ENCODE data around the gene CCDC134. TPM values are rescaled to one million over a fixed set of nuclear protein-coding genes. Genes with fewer than 3 reads are reported as not detected.

Gene CCDC134
- total and polyA plus RNA-seq, 2 of the 8 experiments (the other 6 are each of a cell fraction or from before 2014, with no cell fraction given), result 7.7 to 20.0 TPM

- Histone ChIP-seq H3K23me2 (ENCODE audit: low read depth, low read length) (no peaks in the 10 kb centered on the region), H4K91ac (replicated peaks; ENCODE audit: insufficient read length, low read length) (no peak overlapping the region), H3K9ac (replicated peaks in 1 of 4; ENCODE audit: extremely low read depth in 1 of 4, low read depth in 3 of 4, low read length in 3 of 4) (no peak overlapping the region), H3K4me2 (ENCODE audit: insufficient read depth in 1 of 2, low read depth in 2 of 2, low read length in 2 of 2) (no peak overlapping the region), H4K20me1 (replicated peaks in 1 of 2; ENCODE audit: control insufficient read depth in 1 of 2, insufficient read depth in 2 of 2, low read length in 2 of 2) (peaks cover 7 to 11% of the 10 kb centered on the region in 2 experiments), H4K5ac (ENCODE audit: insufficient read length, low read depth, low read length) (no peak overlapping the region), H3K9me3 (ENCODE audit: insufficient read depth in 2 of 2, low read depth in 1 of 2, low read length in 1 of 2) (no peaks in the 10 kb centered on the region), H3K27ac (ENCODE audit: low read depth, low read length) (no peak overlapping the region), H2BK5ac (ENCODE audit: low read depth, low read length) (no peak overlapping the region), H2BK20ac (ENCODE audit: low read length) (no peak overlapping the region), H3K4me3 (ENCODE audit: extremely low read depth in 1 of 4, insufficient read depth in 2 of 4, low read depth in 3 of 4, low read length in 4 of 4) (no peak overlapping the region), H3K14ac (ENCODE audit: insufficient read length) (no peak overlapping the region), H3K36me3 (ENCODE audit: control insufficient read depth in 2 of 4, insufficient read depth in 4 of 4, low read length in 3 of 4) (peaks cover 2 to 18% (median 8%) of the 10 kb centered on the region in 4 experiments; a peak in 5 of 8 replicates), H2BK12ac (ENCODE audit: low read depth, low read length) (no peak overlapping the region), H3K56ac (replicated peaks; ENCODE audit: insufficient read length, low read depth, low read length) (no peak overlapping the region), H2AK5ac (ENCODE audit: low read depth, low read length) (no peak overlapping the region), H3K4ac (replicated peaks; ENCODE audit: insufficient read length, low read depth, low read length) (no peak overlapping the region), H3K79me1 (ENCODE audit: low read depth, low read length) (peaks cover 8% of the 10 kb centered on the region), H2BK15ac (ENCODE audit: low read length) (no peak overlapping the region), H2AFZ (ENCODE audit: low read length) (no peak overlapping the region), H3K18ac (ENCODE audit: extremely low read depth, low read length) (no peak overlapping the region), H3K79me2 (ENCODE audit: control insufficient read depth in 1 of 2, insufficient read depth in 2 of 2, low read length in 2 of 2) (peaks cover 2 to 3% of the 10 kb centered on the region in 2 experiments; a peak in 2 of 4 replicates), H2BK120ac (replicated peaks; ENCODE audit: low read depth, low read length) (no peak overlapping the region), H3K23ac (ENCODE audit: insufficient read length) (no peak overlapping the region), H3K27me3 (replicated peaks in 1 of 4; ENCODE audit: control insufficient read depth in 3 of 4, extremely low read depth in 1 of 4, insufficient read depth in 3 of 4, low read length in 3 of 4) (no peaks in the 10 kb centered on the region), H3K4me1 (replicated peaks in 1 of 4; ENCODE audit: control insufficient read depth in 3 of 4, insufficient read depth in 4 of 4, low read length in 3 of 4) (peaks cover 0 to under 1% (median 0%) of the 10 kb centered on the region in 4 experiments; a peak in 1 of 7 replicates), H4K8ac (ENCODE audit: extremely low read depth, insufficient read depth, low read length) (no peak overlapping the region)
- ChIA-PET CTCF (ENCODE audit: partially characterized antibody) (interaction anchor here (0.6 to 1.6 kb wide), 4 partner anchors 43 to 92 kb away, joined by 3 to 4 read pairs (median 3); no protein-coding TSS in a partner anchor), POLR2A (ENCODE audit: partially characterized antibody) (interaction anchor here (2.3 kb wide), 1 partner anchor 9 kb away, joined by 7 read pairs; the partner anchor contains the start of gene CCDC134)
- DNase-seq (ENCODE audit: low read depth in 1 of 2, low spot score in 2 of 2), result no peak
- 95% methylated on average over 12 of the region's 12 CpGs; no CpG with 5 or more reads in 1 of the 2 experiments for WGBS, 2 experiments (ENCODE audit: extremely low coverage in 1 of 2, insufficient coverage in 1 of 2, insufficient read length in 1 of 2, insufficient replicate concordance in 2 of 2, low coverage in 1 of 2, low lambda C conversion rate in 2 of 2, missing lambda C conversion rate in 1 of 2)
- no peak for FAIRE-seq
- TF ChIP-seq SIRT6 (IDR thresholded peaks at IDR 0.05; ENCODE audit: low read length), result no peak
- TF ChIP-seq TEAD4 (IDR thresholded peaks at IDR 0.05; ENCODE audit: low read depth, low read length), result no peak
- TF ChIP-seq GTF2F1 (IDR thresholded peaks at IDR 0.05; ENCODE audit: borderline replicate concordance, low read depth, low read length), result no peak
- TF ChIP-seq CBX5 (IDR thresholded peaks at IDR 0.05; ENCODE audit: low read depth, low read length), result no peak
- no peak for TF ChIP-seq SIN3A (conservative IDR thresholded peaks at IDR 0.05 in 1 of 2, IDR thresholded peaks at IDR 0.05 in 1 of 2; ENCODE audit: low read depth in 1 of 2, low read length in 2 of 2)
- no peak for TF ChIP-seq BRCA1 (IDR thresholded peaks at IDR 0.05; ENCODE audit: low read depth, low read length)
- TF ChIP-seq ZNF274 (IDR thresholded peaks at IDR 0.05; ENCODE audit: borderline replicate concordance, extremely low read depth, low read length), result no peak
- no peak for TF ChIP-seq RFX5 (IDR thresholded peaks at IDR 0.05; ENCODE audit: borderline replicate concordance, low read depth, low read length)
- no peak for TF ChIP-seq SAP30 (IDR thresholded peaks at IDR 0.05; ENCODE audit: insufficient read depth, insufficient replicate concordance, low read length)
- no peak for TF ChIP-seq KDM5A (IDR thresholded peaks at IDR 0.05; ENCODE audit: low read length)
- TF ChIP-seq SP2 (IDR thresholded peaks at IDR 0.05; ENCODE audit: low read length), result no peak
- no peak for TF ChIP-seq BACH1 (IDR thresholded peaks at IDR 0.05; ENCODE audit: low read length)
- no peak for TF ChIP-seq TAF1 (IDR thresholded peaks at IDR 0.05; ENCODE audit: low read depth, low read length)
- no peak for TF ChIP-seq POU5F1 (IDR thresholded peaks at IDR 0.05; ENCODE audit: low read depth, low read length)
- no peak for TF ChIP-seq YY1 (IDR thresholded peaks at IDR 0.05; ENCODE audit: low read depth, low read length)
- no peak for TF ChIP-seq SRF (IDR thresholded peaks at IDR 0.05; ENCODE audit: low read depth, low read length)
Measured at GRCh38 chr22:41810022-41810421, 9.5 kb downstream of the CCDC134 start.

All from H1 (cell line).